GM18951 (cell line): ENCODE measurements around the gene GPR4.

Source experiments
- POLR2A ChIP-seq: IDR thresholded peaks from 4 replicates; pipeline ENCODE4 v1.6.1; 2011; ENCODE audit warnings: mild to moderate bottlenecking; ENCODE audit not compliant: insufficient read length, insufficient read depth; ENCODE audit errors: extremely low read depth
- in situ Hi-C: fragments of 300-500 bp; cut with MboI; formaldehyde crosslinking; loops from one replicate; pipeline ENCODE4 v1.12.0; 2022; ENCODE audit warnings: low sequenced_read_pairs, mixed read lengths, inconsistent platforms; ENCODE audit not compliant: unreplicated experiment

Gene GPR4

GRCh38 chr19:45601524-45602374 lies at the start of gene GPR4:
Gene GPR4, minus strand, starts transcription at chr19:45602212. Its CDS starts 10,346 bp downstream, at chr19:45591866.
- TF ChIP-seq POLR2A, result no peak
- in situ Hi-C loops, result no loop called here

GRCh38 chr19:45650722-45651121 lies 48.7 kb upstream of the GPR4 start:
- in situ Hi-C loops, result no loop called here
- no peak for TF ChIP-seq POLR2A

GRCh38 chr19:45646345-45646698 lies 44.3 kb upstream of the GPR4 start:
- no peak for TF ChIP-seq POLR2A
- in situ Hi-C loops, result no loop called here

- in situ Hi-C loops, result no loop called here
- no peak for TF ChIP-seq POLR2A
Observed at GRCh38 chr19:45645631-45646344, 43.8 kb upstream of the GPR4 start.

GRCh38 chr19:45645068-45645630 lies 43.1 kb upstream of the GPR4 start:
- in situ Hi-C loops, result no loop called here
- TF ChIP-seq POLR2A, result no peak

- no peak for TF ChIP-seq POLR2A
- in situ Hi-C loops, result no loop called here
Observed at GRCh38 chr19:45643927-45644771, 42.1 kb upstream of the GPR4 start.

- TF ChIP-seq POLR2A, result peak; percentile 5
- in situ Hi-C loops, result no loop called here
Observed at GRCh38 chr19:45643024-45643926, 41.3 kb upstream of the GPR4 start.

- in situ Hi-C loops, result no loop called here
- TF ChIP-seq POLR2A, result peak; percentile 57
Observed at GRCh38 chr19:45641274-45642105, 39.5 kb upstream of the GPR4 start.

GRCh38 chr19:45640849-45641273 lies 38.8 kb upstream of the GPR4 start:
- in situ Hi-C loops, result no loop called here
- no peak for TF ChIP-seq POLR2A

- in situ Hi-C loops, result no loop called here
- peak; percentile 70 for TF ChIP-seq POLR2A
Observed at GRCh38 chr19:45638930-45639729, 37.1 kb upstream of the GPR4 start, which contains the start of gene EML2. Gene EML2, minus strand, starts transcription at chr19:45639397. Its CDS starts 21 bp downstream, at chr19:45639376.
